ENCODE results near the gene NOL12. TPM values are rescaled to one million over a fixed set of nuclear protein-coding genes. Genes with fewer than 3 reads are reported as not detected.

NOL12 gene
- total RNA-seq, 2 experiments from 2014 or later: 50.5 to 54.6 TPM

DNA sequence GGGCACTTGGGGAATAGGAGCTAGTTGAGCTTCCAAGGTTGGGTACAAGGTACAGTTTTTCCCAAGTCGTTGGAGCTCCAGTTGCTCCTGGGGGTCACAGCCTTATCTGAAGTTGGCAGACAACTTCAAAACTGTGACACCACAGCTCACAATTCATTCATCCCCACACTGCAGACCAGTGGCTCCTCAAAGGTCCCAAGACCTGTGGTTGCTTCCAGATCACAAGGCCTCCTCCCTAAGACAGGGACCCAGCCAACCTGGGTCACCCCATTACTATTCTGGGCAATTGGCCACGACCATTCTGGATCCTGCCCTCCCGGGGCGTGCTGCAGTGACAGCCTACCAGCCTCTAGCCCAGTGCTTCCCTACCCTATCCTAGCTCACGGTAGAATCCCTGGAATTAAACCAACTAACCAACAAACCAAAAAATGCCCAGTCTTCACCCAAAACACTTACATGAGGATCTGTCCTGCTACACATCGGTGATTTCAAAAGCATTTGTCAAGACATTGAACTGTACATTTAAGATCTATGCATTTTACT, 28.5 kb upstream of the NOL12 start:
- POLR2A ChIA-PET: interaction anchor here (0.6 to 4.2 kb wide), 11 partner anchors 12 to 50 kb away, joined by 3 to 23 read pairs (median 7); partner anchors contain the start of gene LGALS1

DNA sequence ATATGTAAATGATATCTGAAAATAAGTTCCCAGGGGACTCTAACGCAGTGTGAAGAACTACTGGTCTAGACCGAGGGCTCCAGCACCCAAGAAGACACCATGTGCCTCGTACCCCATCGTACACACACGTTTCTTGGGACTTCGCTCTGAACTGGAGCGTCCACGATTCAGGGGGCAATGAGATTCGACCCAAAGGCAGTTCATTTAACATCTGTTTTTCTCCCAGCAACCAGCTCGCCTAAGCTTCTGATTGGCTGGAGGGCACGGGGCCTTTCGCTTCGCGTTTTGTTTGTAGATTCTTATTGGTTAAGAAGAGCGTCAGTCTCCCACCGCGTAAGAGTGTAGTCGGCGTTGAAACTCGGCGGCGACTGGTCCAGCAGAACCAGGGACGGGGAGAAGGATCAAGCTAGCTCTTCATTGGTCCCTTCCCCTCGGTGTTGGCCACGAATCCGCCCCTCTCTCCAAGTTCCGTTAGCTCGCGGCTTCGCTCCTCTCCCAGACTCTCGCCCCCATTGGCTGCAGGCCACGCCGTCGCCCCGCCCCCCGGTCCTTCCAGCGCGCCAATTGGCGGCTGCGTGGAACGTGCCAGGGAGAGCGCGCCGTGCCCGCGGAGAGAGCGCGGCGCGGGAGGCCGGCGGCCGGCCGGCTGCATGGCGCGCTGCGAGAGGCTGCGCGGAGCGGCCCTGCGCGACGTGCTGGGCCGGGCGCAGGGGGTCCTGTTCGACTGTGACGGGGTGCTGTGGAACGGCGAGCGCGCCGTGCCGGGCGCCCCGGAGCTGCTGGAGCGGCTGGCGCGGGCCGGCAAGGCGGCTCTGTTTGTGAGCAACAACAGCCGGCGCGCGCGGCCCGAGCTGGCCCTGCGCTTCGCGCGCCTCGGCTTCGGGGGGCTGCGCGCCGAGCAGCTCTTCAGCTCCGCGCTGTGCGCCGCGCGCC, 27.7 kb upstream of the NOL12 start, which contains the start of gene PDXP:
Gene PDXP (plus strand): TSS at position 591 of the 933 bp plus-strand sequence. CDS start 60 bp downstream, at position 651.
- CTCF ChIA-PET: interaction anchor here (0.7 to 4.8 kb wide), 16 partner anchors 8 to 149 kb away, joined by 3 to 36 read pairs (median 4); partner anchors contain the start of genes GCAT, LGALS1 and SH3BP1
- POLR2A ChIA-PET: interaction anchor here (0.6 to 4.2 kb wide), 10 partner anchors 11 to 181 kb away, joined by 3 to 23 read pairs (median 4); partner anchors contain the start of gene LGALS1

More for the DNA sequence above, 28.5 kb upstream of the NOL12 start:
- CTCF ChIA-PET: interaction anchor here (0.7 to 4.8 kb wide), 16 partner anchors 9 to 150 kb away, joined by 3 to 36 read pairs (median 4); partner anchors contain the start of genes GCAT, LGALS1 and SH3BP1

DNA sequence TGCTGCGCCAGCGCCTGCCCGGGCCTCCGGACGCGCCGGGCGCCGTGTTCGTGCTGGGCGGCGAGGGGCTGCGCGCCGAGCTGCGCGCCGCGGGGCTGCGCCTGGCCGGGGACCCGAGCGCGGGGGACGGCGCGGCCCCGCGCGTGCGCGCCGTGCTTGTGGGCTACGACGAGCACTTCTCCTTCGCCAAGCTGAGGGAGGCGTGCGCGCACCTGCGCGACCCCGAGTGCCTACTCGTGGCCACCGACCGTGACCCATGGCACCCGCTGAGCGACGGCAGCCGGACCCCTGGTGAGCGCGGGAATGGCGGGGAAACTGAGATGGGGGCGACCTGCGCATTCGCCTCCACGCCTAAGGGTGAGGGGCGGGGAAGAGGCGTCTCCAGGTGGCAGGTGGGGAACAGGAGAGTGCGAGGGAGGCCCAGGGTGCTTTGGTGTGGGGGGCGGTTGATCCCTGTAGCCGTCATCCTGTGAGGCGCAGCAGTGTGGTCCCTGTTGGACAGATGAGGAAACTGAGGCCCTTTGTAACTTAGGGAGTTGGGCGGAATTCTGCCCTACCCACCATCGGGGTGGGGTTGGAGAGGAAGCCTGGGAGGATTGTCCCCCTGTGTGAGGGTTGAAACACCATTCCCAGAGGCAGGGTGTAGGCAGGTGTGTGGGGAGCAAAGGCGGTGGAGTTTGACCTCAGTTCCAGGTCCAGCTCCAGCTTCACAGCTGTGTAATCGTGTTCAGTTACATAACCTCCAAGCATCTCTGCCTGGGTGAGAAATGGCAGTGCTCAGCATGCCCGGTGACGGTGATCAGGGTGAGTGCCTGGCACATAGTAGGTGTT, 26.9 kb upstream of the NOL12 start:
- POLR2A ChIA-PET: interaction anchor here (1.2 to 4.2 kb wide), 4 partner anchors 16 to 26 kb away, joined by 4 to 23 read pairs (median 8); partner anchors contain the start of gene LGALS1

DNA sequence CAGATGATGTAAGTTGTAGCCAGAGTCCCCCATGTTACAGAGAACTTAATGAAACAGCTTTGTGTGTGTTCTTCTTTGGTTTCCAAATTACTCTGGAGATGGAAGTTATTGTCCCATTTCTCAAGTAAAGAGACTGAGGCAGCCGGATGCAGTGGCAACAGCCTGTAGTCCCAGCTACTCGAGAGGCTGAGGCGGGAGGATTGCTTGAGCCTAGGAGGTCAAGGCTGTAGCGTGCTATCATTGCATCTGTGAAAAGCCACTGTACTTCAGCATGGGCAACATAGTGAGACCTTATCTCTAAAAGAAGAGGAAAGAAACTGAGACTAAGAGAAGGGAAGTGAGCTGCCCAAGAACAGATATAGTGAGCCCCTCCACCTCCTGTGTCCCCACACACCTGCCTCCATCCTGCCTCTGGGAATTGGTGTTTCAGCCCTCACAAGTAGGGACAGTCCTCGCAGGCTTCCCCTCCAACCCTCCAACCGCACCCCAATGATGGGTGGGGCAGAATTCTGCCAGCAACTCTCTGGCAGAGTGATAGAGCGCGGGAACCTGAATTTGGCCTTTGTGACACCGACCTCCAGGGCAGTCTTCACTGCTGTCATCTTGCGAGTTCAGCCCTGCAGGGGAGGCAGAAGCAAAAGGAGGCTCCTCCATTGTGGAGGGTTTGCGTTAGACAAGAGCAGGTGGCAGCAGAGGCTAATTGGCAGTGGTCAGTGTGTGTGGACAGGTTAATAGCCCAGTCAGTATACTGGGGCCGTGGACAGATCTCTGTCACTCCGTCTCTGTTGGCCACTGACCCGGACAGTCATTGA, 26.0 kb upstream of the NOL12 start:
- ChIA-PET CTCF (interaction anchor here (0.7 to 4.8 kb wide), 6 partner anchors 15 to 26 kb away, joined by 4 to 36 read pairs (median 8); partner anchors contain the start of gene LGALS1), POLR2A (interaction anchor here (1.6 to 4.2 kb wide), 2 partner anchors 16 to 26 kb away, joined by 6 to 23 read pairs; partner anchors contain the start of genes LGALS1 and NOL12)

More for the DNA sequence above, 26.9 kb upstream of the NOL12 start:
- CTCF ChIA-PET: interaction anchor here (0.7 to 4.8 kb wide), 9 partner anchors 10 to 127 kb away, joined by 3 to 36 read pairs (median 4); partner anchors contain the start of genes LGALS1 and SH3BP1

DNA sequence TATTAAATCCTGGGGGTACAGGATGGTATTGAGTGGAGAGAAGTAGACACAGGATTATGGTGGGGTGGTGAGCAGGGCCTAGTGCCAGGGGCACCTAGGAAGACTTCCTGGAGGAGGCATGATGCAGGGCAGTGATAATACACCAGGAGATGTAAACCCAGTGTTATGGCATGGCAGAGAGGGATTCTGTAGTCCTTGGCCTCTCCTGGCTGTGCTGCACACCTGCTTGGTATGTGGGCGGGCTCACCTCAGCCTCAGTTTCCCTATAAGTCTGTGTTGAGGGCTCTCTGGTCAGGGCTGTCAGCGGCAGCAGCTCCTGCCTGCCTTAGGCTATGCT, 25.5 kb upstream of the NOL12 start:
- ChIA-PET CTCF (interaction anchor here (0.9 to 5.4 kb wide), 7 partner anchors 15 to 35 kb away, joined by 3 to 36 read pairs (median 5); partner anchors contain the start of gene LGALS1), POLR2A (interaction anchor here (1.2 to 4.2 kb wide), 3 partner anchors 15 to 26 kb away, joined by 3 to 23 read pairs (median 6); partner anchors contain the start of genes LGALS1 and NOL12)

DNA sequence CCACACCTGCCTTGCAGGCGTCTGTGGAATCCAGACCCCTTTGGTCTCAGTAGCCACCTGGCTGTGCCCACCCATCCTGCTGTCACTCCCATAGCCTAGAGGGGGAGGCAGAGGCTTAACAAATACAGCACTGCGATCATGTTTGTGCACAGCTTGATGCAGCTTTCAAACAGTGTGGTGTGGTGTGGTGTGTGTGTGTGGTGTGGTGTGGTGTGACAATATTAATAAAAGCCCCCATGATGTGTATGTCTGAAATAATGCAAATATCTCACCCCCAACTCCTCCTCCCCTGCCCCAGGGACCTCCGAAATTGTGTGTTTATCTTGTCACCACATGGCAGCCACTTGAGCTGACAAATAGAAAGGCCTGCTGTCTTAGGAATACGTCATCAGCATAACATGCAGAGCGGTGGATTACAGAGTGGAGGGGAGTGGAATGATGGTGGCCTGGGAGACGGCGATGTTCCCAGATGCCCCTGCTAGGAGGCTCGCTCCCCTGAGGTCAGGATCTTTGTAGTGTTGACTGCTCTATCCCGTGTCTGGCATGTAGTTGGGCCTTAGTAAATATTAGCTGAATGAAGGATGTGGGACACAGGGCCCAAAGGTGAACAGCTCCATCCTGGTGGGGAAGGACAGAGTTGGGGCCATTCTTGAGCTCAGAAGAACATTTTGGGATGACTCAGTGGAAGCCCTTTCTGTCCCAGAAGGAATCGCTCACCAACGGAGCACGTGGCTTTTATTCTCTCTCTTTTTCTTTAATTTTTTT, 24.8 kb upstream of the NOL12 start:
- CTCF ChIA-PET: interaction anchor here (0.5 to 5.4 kb wide), 8 partner anchors 14 to 156 kb away, joined by 3 to 35 read pairs (median 4); partner anchors contain the start of gene LGALS1
- POLR2A ChIA-PET: interaction anchor here (0.9 to 1.6 kb wide), 4 partner anchors 14 to 28 kb away, joined by 3 to 6 read pairs (median 4); partner anchors contain the start of genes LGALS1 and NOL12

DNA sequence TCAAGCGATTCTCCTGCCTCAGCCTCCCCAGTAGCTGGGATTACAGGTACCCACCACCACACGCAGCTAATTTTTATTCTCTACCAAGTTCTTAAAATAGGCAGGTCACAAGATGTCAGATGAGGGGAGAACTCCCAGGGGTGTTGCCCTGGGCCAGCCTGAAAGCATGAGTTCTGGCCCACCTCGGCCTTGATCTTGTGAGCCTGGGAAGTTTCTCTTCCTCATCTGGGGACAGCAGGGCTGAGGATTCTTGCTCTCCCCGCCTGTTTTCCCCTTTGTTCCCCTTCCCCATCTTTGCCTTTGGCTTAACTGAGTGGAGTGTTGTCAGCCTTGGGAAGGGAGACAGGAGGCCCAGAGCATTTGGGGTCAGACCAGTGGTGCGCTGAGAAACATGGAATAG, 24.1 kb upstream of the NOL12 start:
- POLR2A ChIA-PET: interaction anchor here (0.9 to 1.6 kb wide), 3 partner anchors 15 to 29 kb away, joined by 3 to 6 read pairs (median 4); partner anchors contain the start of gene NOL12

DNA sequence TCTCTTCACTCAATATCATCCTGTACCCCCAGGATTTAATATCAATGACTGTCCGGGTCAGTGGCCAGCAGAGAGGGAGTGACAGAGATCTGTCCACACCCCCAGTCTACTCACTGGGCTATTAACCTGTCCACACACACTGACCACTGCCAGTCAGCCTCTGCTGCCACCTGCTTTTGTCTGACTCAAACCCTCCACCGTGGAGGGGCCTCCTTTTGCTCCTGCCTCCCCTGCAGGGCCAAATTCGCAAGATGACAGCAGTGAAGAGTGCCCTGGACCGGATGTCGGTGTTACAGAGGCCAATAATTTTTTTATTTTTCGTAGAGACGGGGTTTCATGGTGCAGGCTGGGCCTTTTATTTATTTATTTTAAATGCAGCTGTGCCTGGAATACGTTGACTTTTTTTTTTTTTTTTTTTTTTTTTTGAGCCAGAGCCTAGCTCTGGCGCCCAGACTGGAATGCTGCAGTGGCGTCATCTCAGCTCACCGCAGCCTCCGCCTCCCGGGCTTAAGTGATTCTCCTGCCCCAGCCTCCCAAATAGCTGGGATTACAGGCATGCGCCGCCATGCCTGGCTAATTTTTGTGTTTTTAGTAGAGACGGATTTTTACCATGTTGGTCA, 22.5 kb upstream of the NOL12 start:
- ChIA-PET CTCF (interaction anchor here (0.8 to 5.4 kb wide), 4 partner anchors 9 to 21 kb away, joined by 3 to 35 read pairs (median 14); partner anchors contain the start of gene LGALS1), POLR2A (interaction anchor here (0.6 to 1.4 kb wide), 2 partner anchors 14 to 15 kb away, joined by 4 read pairs; no protein-coding TSS in a partner anchor)

More for the DNA sequence above, 24.1 kb upstream of the NOL12 start:
- CTCF ChIA-PET: interaction anchor here (0.7 to 5.4 kb wide), 4 partner anchors 13 to 157 kb away, joined by 3 to 35 read pairs (median 14); partner anchors contain the start of gene LGALS1

DNA sequence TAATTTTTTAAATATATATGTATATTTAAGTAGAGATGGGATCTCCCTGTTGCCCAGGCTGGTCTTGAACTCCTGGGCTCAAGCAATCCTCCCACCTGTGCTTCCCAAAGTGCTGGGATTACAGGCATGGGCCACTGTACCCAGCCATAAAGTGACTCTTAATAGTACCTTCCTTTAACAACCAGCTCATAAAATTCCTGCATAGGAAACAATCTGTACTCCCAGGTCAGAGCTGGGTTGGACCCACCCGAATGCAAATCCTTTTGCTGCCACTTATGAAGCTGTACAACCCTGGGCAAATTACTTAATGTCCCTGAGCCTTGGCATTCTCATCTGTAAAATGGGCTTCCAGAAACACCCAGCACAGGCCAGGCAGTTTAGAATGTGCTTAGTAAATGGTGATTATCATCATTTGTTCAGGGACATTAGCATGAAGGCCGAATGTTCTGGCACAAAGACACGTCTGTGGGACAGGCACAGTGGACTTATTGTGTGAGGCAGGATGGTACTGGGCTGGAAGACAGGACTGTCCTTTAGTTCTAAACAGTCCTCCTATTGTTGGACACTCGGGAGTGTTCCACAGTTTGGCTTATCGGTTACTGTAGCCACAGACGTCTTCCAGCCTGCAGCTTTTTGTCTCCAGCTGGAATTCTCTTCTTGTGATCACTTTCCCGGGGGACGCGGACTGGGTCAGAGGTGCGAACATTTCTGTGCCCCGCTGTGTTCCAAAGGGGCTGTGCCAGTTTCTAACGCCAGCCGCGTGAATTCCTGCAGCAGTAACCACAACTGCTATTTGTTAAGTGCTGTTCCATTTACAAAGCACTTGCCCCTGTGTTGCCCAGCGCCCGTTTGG, 21.7 kb upstream of the NOL12 start:
- ChIA-PET POLR2A (interaction anchor here (0.6 to 1.4 kb wide), 2 partner anchors 13 to 16 kb away, joined by 4 read pairs; no protein-coding TSS in a partner anchor), CTCF (interaction anchor here (0.6 to 5.4 kb wide), 3 partner anchors 8 to 255 kb away, joined by 3 to 35 read pairs (median 3); no protein-coding TSS in a partner anchor)

DNA sequence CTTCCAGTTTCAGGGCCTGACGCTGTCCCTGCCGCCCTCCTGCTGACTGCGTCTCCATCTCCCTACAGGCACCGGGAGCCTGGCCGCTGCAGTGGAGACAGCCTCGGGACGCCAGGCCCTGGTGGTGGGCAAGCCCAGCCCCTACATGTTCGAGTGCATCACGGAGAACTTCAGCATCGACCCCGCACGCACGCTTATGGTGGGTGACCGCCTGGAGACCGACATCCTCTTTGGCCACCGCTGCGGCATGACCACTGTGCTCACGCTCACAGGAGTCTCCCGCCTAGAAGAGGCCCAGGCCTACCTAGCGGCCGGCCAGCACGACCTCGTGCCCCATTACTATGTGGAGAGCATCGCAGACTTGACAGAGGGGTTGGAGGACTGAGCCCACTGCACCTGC, 20.7 kb upstream of the NOL12 start:
- POLR2A ChIA-PET: no interaction called here
- CTCF ChIA-PET: interaction anchor here (0.6 to 5.4 kb wide), 2 partner anchors 23 to 213 kb away, joined by 4 to 35 read pairs; no protein-coding TSS in a partner anchor

DNA sequence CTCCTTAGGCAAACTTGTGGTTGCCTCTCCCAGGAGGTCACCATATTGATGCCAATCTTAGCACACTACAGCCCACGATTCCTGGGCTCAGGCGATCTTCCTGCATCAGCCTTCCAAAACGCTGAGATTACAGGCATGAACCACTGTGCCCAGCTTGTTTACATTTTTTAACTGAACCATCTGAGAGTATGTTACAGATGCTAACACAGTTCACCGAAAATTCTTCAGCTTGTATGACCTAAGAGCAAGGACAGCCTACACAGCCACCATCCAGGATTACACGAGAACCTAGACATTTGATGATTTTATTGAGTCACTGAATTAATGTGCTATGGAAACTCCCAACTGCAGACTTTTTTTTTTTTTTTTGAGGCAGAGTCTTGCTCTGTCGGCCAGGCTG, 16.6 kb upstream of the NOL12 start:
- ChIA-PET CTCF (interaction anchor here (0.7 to 21.6 kb wide), 3 partner anchors 12 to 648 kb away, joined by 3 to 239 read pairs (median 25); partner anchors contain the start of gene SH3BP1), POLR2A (interaction anchor here (0.7 to 0.9 kb wide), 4 partner anchors 11 to 43 kb away, joined by 3 to 5 read pairs (median 4); partner anchors contain the start of gene PDXP)

DNA sequence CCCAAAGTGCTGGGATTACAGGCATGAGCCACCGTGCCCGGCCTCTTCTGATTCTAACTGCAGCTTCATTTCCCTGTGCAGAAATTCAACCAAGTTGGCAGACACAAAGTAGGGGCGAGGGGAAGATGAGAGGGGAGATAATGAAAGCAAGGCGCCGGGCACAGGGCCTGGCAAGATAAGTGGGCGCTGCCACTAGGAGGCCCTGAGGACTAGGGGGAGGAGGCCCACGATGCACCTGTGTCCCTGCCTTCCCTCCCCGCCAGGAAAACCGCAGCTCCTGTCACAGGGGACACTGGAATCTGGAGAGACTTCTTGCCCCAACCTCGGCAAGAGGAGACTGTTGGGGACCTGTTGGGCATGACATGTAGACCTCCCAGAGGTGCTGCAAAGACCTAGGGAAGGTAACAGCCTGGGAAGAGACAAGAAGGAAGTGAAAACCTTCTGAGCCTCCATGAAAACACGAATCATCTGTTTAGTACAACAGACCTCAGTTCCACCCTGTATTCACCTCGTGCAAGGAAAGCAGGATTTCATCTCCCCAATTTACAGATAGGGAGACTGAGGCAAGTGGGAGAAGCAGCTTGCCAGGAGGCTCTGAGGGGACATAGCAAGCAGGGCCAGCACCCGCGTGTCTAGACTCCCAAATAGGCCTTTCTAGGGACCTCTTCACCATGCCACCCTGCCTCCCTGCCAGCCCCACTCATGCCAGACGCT, 13.8 kb upstream of the NOL12 start:
- CTCF ChIA-PET: interaction anchor here (0.9 to 21.6 kb wide), 4 partner anchors 8 to 32 kb away, joined by 3 to 239 read pairs (median 14); partner anchors contain the start of genes PDXP and SH3BP1

DNA sequence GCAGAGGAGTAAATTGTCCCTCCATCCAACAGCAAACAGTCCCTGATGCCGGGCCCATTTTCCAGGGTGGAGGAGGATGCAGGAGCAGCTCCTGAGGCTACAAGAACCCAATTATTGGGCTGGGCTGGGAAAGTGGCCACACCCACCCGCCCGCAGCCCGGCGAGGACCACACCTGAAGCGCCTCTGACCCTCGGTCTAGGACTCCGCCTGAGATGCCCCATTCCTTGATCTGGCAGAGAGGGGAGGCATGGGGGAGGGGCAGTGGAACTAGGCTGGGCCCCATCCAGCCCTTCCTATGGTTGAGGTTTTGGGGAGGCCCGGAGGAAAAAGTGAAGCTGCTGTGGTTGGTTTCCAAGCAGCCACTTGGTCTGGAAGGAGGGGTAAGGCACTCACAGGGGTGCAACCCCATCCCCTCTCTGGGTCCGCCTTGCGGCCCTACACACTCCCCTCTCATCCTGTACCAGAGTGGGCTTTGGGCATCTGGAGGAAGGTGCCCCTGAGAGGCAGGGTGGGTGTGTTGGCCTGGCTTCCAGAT, 13.2 kb upstream of the NOL12 start:
- ChIA-PET CTCF (interaction anchor here (0.9 to 21.6 kb wide), 4 partner anchors 9 to 32 kb away, joined by 3 to 239 read pairs (median 14); partner anchors contain the start of genes PDXP and SH3BP1), POLR2A (no interaction called here)

More for the DNA sequence above, 13.8 kb upstream of the NOL12 start:
- POLR2A ChIA-PET: interaction anchor here (1.6 kb wide), 1 partner anchor 29 kb away, joined by 3 read pairs; no protein-coding TSS in a partner anchor

All from activated CD8-positive, alpha-beta memory T cell treated with anti-CD3 and anti-CD28 coated beads for 36 hours (primary cell).